Breast epithelium (tissue), 3 donors: ENCODE results near the gene SCN10A.

Experiments
- POLR2A ChIP-seq: fragments of 450-650 bp; IDR thresholded peaks from one replicate; pipeline ENCODE4 v1.6.1; 2016; ENCODE audit warnings: antibody characterized with exemption, mild to moderate bottlenecking, moderate library complexity
- POLR2AphosphoS5 ChIP-seq, 3 donors: sonication (generic); formaldehyde crosslinking; IDR thresholded peaks; one replicate each; pipeline ENCODE4 v1.6.1; 2017; ENCODE audit warnings: antibody characterized with exemption in 3 of 3
- TF ChIP-seq, protein P1 (sequence below), 3 donors: fragments of 450-650 bp; IDR thresholded peaks; one replicate each; pipeline ENCODE4 v1.5.1; 2016 to 2017; ENCODE audit warnings: antibody characterized with exemption in 3 of 3, mild to moderate bottlenecking in 3 of 3, moderate library complexity in 3 of 3

DNA sequence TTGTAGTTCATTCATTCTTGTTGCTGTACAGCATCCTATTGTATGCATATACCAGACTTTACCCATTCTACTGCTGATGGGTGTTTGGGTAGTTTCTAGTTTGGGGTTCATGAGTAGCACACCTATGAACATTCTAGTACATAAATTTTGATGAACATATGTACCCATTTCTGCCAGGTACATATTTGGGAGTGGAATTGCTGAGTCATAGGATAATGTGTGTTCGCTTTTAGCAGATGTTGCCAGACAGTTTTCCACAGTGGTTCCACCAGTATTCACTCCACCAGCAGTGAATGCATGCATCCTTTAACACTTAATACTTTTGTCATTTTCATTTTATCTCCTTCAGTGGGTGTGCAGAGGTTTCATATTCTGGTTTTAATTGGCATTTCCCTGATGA, 163.1 kb downstream of the SCN10A start:
- no peak for TF ChIP-seq POLR2A
- TF ChIP-seq, protein P1, sequence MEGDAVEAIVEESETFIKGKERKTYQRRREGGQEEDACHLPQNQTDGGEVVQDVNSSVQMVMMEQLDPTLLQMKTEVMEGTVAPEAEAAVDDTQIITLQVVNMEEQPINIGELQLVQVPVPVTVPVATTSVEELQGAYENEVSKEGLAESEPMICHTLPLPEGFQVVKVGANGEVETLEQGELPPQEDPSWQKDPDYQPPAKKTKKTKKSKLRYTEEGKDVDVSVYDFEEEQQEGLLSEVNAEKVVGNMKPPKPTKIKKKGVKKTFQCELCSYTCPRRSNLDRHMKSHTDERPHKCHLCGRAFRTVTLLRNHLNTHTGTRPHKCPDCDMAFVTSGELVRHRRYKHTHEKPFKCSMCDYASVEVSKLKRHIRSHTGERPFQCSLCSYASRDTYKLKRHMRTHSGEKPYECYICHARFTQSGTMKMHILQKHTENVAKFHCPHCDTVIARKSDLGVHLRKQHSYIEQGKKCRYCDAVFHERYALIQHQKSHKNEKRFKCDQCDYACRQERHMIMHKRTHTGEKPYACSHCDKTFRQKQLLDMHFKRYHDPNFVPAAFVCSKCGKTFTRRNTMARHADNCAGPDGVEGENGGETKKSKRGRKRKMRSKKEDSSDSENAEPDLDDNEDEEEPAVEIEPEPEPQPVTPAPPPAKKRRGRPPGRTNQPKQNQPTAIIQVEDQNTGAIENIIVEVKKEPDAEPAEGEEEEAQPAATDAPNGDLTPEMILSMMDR (IDR thresholded peaks at IDR 0.05), result no peak
- no peak for TF ChIP-seq POLR2AphosphoS5 (IDR thresholded peaks at IDR 0.05)
